ENCODE results near the gene FRY. TPM values are rescaled to one million over a fixed set of nuclear protein-coding genes. Genes with fewer than 3 reads are reported as not detected.

FRY gene
- total and polyA plus RNA-seq, 8 donors = 5.6 to 27.9 (median 21.1) TPM

- peaks cover 0 to 13% (median 0%) of the 10 kb centered on the region in 3 donors for H3K36me3 ChIP-seq
- FAIRE-seq = no peak
- no peaks in the 10 kb centered on the region for H3K4me1 ChIP-seq
- TF ChIP-seq CTCF (IDR thresholded peaks at IDR 0.05) = no peak
- 79 to 88% methylated on average over 2 of the region's 2 CpGs for WGBS, 2 donors
- H3K27ac ChIP-seq = no peak overlapping the region
- no peak overlapping the region for H3K4me3 ChIP-seq
- intact Hi-C loops (cut with DNase I) = no loop called here
- H3K27me3 ChIP-seq = no peaks in the 10 kb centered on the region
- H3K9me3 ChIP-seq = no peaks in the 10 kb centered on the region
- DNase-seq = no peak
- no peak for ATAC-seq
These were observed 104.5 kb downstream of the FRY start for GRCh38 chr13:32136061-32136460.

- no peak for FAIRE-seq
- H3K36me3 ChIP-seq = peaks cover 0 to 13% (median 0%) of the 10 kb centered on the region in 3 donors
- intact Hi-C loops (cut with DNase I) = no loop called here
- H3K4me3 ChIP-seq = no peak overlapping the region
- H3K9me3 ChIP-seq = no peaks in the 10 kb centered on the region
- H3K4me1 ChIP-seq = no peaks in the 10 kb centered on the region
- no peak for ATAC-seq
- 39 to 42% methylated on average over 2 of the region's 2 CpGs for WGBS, 2 donors
- no peak overlapping the region for H3K27ac ChIP-seq
- TF ChIP-seq CTCF (IDR thresholded peaks at IDR 0.05) = no peak
- H3K27me3 ChIP-seq = no peaks in the 10 kb centered on the region
- no peak for DNase-seq
These were observed 105.1 kb downstream of the FRY start for GRCh38 chr13:32136716-32137115.

- Histone ChIP-seq H3K4me1 (no peaks in the 10 kb centered on the region), H3K36me3 (peaks cover 0 to 13% (median 0%) of the 10 kb centered on the region in 3 donors), H3K4me3 (no peak overlapping the region), H3K9me3 (no peaks in the 10 kb centered on the region), H3K27ac (no peak overlapping the region), H3K27me3 (no peaks in the 10 kb centered on the region)
- intact Hi-C loops (cut with DNase I) = no loop called here
- WGBS, 2 donors = 68 to 69% methylated on average over 5 of the region's 5 CpGs
- TF ChIP-seq CTCF (IDR thresholded peaks at IDR 0.05) = no peak
- no peak for DNase-seq
- no peak for FAIRE-seq
- ATAC-seq = peak in 3 of 4 donors; percentile 24 to 68 (median 63)
These were observed 107.7 kb downstream of the FRY start for GRCh38 chr13:32139251-32139650.

GRCh38 chr13:32140109-32140508 is 108.5 kb downstream of the FRY start:
- Histone ChIP-seq H3K27me3 (no peaks in the 10 kb centered on the region), H3K4me1 (no peaks in the 10 kb centered on the region), H3K27ac (no peak overlapping the region), H3K4me3 (no peak overlapping the region), H3K9me3 (no peaks in the 10 kb centered on the region), H3K36me3 (peaks cover 0 to 9% (median 0%) of the 10 kb centered on the region in 3 donors)
- ATAC-seq (no peak), DNase-seq (no peak), FAIRE-seq (no peak)
- 93% methylated on average over 2 of the region's 2 CpGs for WGBS, 2 donors
- no peak for TF ChIP-seq CTCF (IDR thresholded peaks at IDR 0.05)
- intact Hi-C loops (cut with DNase I) = no loop called here

GRCh38 chr13:32141462-32141861 is 109.9 kb downstream of the FRY start:
- no peak for ATAC-seq

More at GRCh38 chr13:32141462-32141861, 109.9 kb downstream of the FRY start:
- intact Hi-C loops (cut with DNase I) = no loop called here
- Histone ChIP-seq H3K4me3 (no peak overlapping the region), H3K9me3 (no peaks in the 10 kb centered on the region), H3K27ac (no peak overlapping the region), H3K27me3 (no peaks in the 10 kb centered on the region), H3K4me1 (no peaks in the 10 kb centered on the region), H3K36me3 (no peaks in the 10 kb centered on the region)
- FAIRE-seq (no peak), DNase-seq (no peak)
- no peak for TF ChIP-seq CTCF (IDR thresholded peaks at IDR 0.05)
- 0 to 2% methylated on average over 1 of the region's 1 CpG for WGBS, 2 donors
